Spleen (tissue), 7 donors: ENCODE data around the gene EDAR.

Experiments used
- CTCF ChIP-seq, 11 experiments: fragments of 200-600 bp in 7 of 11; fragments of 450-650 bp in 4 of 11; sonication (generic) in 4 of 11; IDR thresholded peaks in 8 of 11; conservative IDR thresholded peaks in 3 of 11; 1 replicate in 7 of 11; 2 replicates in 4 of 11; pipeline versions ENCODE4 v1.4.0 to v1.8.0; 2016 to 2021; ENCODE audit warnings: antibody characterized with exemption in 11 of 11, inconsistent platforms in 4 of 11, mild to moderate bottlenecking in 1 of 11
- POLR2A ChIP-seq, 3 donors: fragments of 450-650 bp; IDR thresholded peaks; one replicate each; pipeline ENCODE4 v1.5.1; 2017; ENCODE audit warnings: antibody characterized with exemption in 3 of 3, mild to moderate bottlenecking in 1 of 3
- POLR2AphosphoS5 ChIP-seq, 3 donors: sonication (generic); formaldehyde crosslinking; IDR thresholded peaks; one replicate each; pipeline ENCODE4 v1.5.1; 2017; ENCODE audit warnings: antibody characterized with exemption in 3 of 3
- donor health status: DM: no; HTN: no; CAD: no; lungs with moderate emphysema.
- donor health status: DM: no; HTN: no; CAD: no.
- donor health status: DM: no; HTN: no; CAD: no.

GRCh38 chr2:108965540-108966289, 23.3 kb downstream of the EDAR start:
- TF ChIP-seq CTCF (IDR thresholded peaks at IDR 0.05 in 8 of 11, conservative IDR thresholded peaks at IDR 0.05 in 3 of 11), result no peak
- TF ChIP-seq POLR2A (IDR thresholded peaks at IDR 0.05), result no peak
- no peak for TF ChIP-seq POLR2AphosphoS5 (IDR thresholded peaks at IDR 0.05)
